ENCODE results near the gene CDK11A. TPM values are rescaled to one million over a fixed set of nuclear protein-coding genes. Genes with fewer than 3 reads are reported as not detected.

Gene CDK11A
- total and polyA plus RNA-seq, 2 donors (not counting 3 experiments of a cell fraction or from before 2014, with no cell fraction given), result 30.7 to 50.4 TPM

DNA sequence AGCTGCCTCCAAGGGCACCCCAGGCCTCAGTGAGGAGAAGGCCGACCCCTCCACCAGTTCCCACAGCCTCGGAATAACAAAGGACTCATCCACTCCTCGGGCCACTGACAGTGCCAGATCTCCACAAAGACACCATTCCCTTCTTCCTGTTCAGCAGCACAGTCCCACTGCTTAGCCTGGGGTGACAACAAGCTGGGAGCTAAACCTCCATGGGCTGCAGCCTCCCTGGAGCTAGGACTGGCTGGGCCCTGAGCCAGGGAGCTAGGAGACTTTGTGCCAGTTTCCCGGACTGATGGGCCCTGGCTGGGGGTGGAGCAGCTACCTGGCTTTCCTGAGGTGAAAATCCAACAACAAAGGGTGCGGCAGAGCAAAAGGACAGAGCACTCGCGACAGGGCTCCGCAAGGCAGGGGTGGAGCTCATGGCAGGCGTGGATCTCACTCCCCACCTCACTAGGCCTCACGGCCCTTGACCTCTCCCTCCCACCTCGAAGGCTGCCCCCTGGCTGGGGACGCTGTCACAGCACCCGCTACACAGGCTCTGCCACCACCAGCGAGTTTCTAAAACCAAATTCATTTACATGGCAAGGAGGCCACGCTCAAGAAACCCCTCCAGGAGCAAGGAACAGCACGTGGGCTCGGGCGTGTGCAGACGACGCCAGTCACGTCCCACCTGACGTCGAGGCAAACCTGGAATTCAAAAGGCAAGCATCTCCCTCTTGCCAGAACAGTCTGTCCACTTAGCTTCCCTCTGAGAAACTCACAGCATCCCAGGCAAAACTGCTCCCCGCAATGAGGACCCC lies 45.4 kb downstream of the CDK11A start:
- dilution Hi-C loops (cut with MboI; ENCODE audit: extremely low pct_ligation_motif_present, low sequenced_read_pairs) (no loop called here), intact Hi-C loops (cut with micrococcal nuclease) (no loop called here)
- ChIA-PET CTCF (interaction anchor here (2.4 kb wide), 1 partner anchor 13 kb away, joined by 8 read pairs; no protein-coding TSS in a partner anchor), POLR2A (no interaction called here)
- H3K79me2 ChIP-seq (ENCODE audit: control insufficient read depth, insufficient read depth, low read length), result peaks cover 22% of the 10 kb centered on the region
- TF ChIP-seq, protein P1, sequence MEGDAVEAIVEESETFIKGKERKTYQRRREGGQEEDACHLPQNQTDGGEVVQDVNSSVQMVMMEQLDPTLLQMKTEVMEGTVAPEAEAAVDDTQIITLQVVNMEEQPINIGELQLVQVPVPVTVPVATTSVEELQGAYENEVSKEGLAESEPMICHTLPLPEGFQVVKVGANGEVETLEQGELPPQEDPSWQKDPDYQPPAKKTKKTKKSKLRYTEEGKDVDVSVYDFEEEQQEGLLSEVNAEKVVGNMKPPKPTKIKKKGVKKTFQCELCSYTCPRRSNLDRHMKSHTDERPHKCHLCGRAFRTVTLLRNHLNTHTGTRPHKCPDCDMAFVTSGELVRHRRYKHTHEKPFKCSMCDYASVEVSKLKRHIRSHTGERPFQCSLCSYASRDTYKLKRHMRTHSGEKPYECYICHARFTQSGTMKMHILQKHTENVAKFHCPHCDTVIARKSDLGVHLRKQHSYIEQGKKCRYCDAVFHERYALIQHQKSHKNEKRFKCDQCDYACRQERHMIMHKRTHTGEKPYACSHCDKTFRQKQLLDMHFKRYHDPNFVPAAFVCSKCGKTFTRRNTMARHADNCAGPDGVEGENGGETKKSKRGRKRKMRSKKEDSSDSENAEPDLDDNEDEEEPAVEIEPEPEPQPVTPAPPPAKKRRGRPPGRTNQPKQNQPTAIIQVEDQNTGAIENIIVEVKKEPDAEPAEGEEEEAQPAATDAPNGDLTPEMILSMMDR (IDR thresholded peaks at IDR 0.05; ENCODE audit: extremely low read depth in 1 of 2, insufficient read depth in 1 of 2, low read depth in 1 of 2, low read length in 2 of 2), result peak in 1 of 2 donors; percentile 44
- no peak for TF ChIP-seq EZH2 (IDR thresholded peaks at IDR 0.05; ENCODE audit: borderline replicate concordance, low read depth, low read length, severe bottlenecking)
- no peak overlapping the region for H3K4me2 ChIP-seq (ENCODE audit: insufficient read depth, low read length)
- no peaks in the 10 kb centered on the region for H3K9me3 ChIP-seq (replicated peaks; ENCODE audit: control insufficient read depth, insufficient read depth, low read length)
- no peaks in the 10 kb centered on the region for H3K4me1 ChIP-seq (ENCODE audit: control insufficient read depth, extremely low read depth, insufficient read depth, low read length)
- no peak overlapping the region for H3K27ac ChIP-seq (ENCODE audit: insufficient read depth, low read depth, low read length)
- FAIRE-seq (no peak), DNase-seq (ENCODE audit: low read depth, low spot score) (no peak)
- H3K9ac ChIP-seq (replicated peaks; ENCODE audit: extremely low read depth, insufficient read depth, low read length), result no peak overlapping the region
- H3K4me3 ChIP-seq (replicated peaks in 1 of 3; ENCODE audit: insufficient read depth in 1 of 3, low read depth in 1 of 3, low read length in 3 of 3), result no peak overlapping the region
- no peaks in the 10 kb centered on the region for H4K20me1 ChIP-seq (replicated peaks; ENCODE audit: control insufficient read depth, extremely low read depth, insufficient read depth, low read length)
- peaks cover 0 to 1% of the 10 kb centered on the region in 2 experiments for H3K36me3 ChIP-seq (ENCODE audit: control insufficient read depth in 2 of 2, extremely low read depth in 1 of 2, insufficient read depth in 2 of 2, low read length in 2 of 2)
- no peaks in the 10 kb centered on the region for H3K27me3 ChIP-seq (ENCODE audit: control insufficient read depth in 2 of 2, insufficient read depth in 2 of 2, low read length in 2 of 2)
- H3K9me1 ChIP-seq (replicated peaks; ENCODE audit: control insufficient read depth, extremely low read depth, insufficient read depth, low read length), result no peaks in the 10 kb centered on the region
- H2AFZ ChIP-seq (ENCODE audit: low read depth, low read length), result no peak overlapping the region
- BruUV-seq (replicated peaks), result no TSS peak

All from endothelial cell of umbilical vein (primary cell).